HG03103 (cell line): Measurements from ENCODE around the gene NFASC.

Experiments
- ATAC-seq: cut with Tn5 transposase; IDR thresholded peaks from one replicate; pipeline ENCODE4 v1.9.1; 2021; ENCODE audit warnings: low read depth; ENCODE audit not compliant: unreplicated experiment

Gene NFASC

DNA sequence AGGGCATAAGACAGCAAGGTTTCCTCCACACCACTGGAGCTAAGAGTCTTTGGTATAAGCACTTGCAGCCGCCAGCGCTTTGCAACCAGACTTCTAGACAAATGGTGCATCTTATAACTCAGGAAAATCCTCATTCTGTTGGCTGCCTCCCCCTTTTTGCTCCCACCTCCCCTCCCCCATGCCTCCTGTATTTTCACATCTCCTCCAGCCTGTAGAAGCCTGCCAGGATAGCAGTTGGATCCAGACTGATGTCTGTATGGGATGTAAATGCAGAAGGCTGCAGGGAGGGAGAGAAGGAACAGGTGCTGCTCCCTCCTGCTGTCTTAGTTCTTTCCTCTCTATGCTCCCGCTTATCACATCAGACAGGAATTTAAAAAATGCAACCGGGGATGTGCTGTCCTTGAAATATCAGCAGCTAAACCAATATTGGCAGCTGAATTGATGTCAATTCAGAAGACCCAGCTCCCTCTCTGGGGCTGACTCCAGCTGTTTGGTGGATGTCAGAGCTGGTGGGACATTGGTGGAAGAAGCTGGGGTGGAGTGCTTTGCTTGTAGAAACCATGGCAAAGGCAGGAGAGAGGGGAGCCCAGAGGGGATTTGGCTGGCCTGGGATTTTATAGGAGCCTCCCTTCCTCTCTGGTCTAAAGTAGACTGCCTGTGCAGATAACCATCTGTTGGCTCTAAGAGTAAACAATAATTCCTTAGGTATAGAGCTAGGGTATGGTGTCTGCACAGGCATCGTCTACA, 53.5 kb downstream of the NFASC start:
- ATAC-seq, result no peak

DNA sequence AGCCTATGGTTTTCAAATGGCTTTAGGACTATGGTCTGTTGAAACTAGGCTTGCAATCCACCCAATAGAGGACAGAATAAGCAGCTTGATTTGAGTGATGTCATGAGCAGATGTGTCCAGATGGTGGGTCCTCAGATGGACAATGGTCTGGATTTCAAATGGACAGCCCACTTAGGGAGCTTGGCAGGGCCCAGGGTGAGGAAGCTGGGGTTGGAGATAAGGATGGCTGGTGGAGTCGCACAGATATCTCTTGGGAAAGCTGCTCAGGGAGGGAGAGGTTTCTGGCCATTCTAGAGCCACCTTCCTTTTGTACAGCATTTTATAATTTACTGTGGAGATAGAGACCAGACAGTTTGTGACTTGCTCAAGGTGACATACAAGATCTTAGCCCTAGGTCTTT, 55.0 kb downstream of the NFASC start:
- ATAC-seq, result no peak

- no peak for ATAC-seq
These were observed 57.3 kb downstream of the NFASC start for GRCh38 chr1:204927673-204928641.

DNA sequence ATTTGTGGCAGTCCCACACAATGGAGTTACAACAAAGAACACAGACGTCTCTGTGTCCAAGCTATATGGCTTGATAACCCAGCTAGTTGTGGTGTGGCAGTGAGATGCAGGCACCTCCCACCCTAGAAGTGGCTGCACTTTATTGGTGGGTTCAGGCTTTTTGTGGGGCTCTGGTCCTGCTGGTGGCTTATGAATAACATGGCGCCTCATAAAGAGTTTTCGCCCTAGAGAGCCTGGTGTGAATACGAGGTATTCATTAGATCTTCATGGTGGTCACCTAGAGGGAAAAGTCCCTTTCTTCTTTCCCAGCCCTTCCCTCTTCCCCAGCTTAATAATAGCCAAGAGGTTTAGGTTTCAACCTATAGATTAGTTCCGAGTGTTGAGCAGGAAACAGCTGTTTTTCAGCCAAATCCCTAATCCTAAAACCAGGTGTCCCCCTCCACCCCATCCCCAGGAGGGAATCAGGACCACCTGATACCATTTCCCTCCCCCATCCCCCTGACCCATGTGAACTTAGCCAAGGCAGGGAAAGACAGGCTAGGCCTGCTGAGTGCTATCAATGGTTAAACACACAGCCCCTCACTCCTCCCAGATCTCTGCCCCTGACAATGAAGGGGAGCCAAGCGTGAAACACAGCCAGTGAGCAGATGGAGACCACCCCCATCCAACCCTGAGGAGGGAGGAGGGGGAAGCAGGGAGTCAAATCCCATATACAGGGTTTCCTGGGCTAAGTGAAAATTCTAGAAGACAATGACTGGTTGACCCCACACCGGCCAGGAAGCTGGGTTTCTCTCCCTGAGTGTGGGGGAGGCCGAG, 58.2 kb downstream of the NFASC start:
- no peak for ATAC-seq

- ATAC-seq, result no peak
These were observed 59.0 kb downstream of the NFASC start for GRCh38 chr1:204929487-204930154.

- ATAC-seq, result no peak
These were observed 59.5 kb downstream of the NFASC start for GRCh38 chr1:204930155-204930523.

DNA sequence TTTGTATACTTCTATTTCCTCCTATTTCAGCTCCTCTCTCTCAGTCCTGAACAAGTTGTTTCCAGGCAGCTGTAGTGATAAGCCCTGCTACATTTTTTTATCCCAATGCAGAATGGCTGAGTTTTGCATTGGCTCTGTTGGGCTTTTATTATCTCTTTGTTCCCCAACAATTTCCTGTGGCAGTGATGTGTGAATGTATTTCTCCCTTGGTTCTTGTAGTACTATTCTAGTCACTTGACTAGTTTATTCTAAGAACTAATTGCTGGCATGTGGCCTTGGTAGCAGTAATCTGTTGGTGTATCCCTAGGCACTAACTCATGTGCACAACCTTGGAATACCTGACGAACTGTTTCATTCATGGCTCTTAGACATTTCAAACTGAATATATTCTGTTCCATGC, 60.7 kb downstream of the NFASC start:
- no peak for ATAC-seq

GRCh38 chr1:204931768-204932572, 61.3 kb downstream of the NFASC start:
- ATAC-seq, result no peak

DNA sequence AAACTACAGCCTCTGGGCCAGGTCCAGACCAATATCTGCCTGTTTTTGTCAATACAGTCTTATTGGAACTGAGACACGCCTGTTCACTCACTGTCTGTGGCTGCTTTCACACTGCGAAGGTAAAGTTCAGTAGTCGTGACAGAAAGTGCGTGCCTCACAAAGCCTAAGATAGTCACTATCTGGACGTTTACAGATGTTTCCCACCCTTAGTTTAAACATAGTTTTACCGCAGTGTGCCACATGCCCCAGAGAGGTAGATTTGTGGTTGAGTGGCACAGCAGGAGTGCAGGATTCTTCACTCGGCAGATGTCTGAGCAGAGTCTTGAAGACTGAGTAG, 61.9 kb downstream of the NFASC start:
- ATAC-seq, result no peak

DNA sequence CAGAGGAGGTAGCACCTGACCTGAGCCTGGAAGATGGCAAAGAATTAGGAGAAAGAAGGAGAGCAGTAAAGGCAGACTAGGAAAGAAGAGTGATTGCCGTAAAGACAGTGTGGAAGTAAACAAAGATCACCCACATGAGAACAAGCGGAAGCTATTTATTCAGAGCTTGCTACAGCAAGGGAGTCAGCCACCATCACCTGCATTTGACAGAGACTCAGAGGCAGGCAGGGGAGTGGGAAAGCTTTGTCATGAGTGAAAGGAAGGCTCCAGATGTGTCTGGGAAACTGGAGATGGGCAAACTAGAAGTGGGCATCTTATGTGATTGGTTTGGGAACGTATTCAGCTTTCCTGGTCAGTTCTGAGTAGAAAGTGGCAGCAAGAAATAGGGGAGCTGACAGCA, 64.5 kb downstream of the NFASC start:
- ATAC-seq, result no peak

GRCh38 chr1:204936765-204937164, 66.1 kb downstream of the NFASC start:
- ATAC-seq, result no peak

DNA sequence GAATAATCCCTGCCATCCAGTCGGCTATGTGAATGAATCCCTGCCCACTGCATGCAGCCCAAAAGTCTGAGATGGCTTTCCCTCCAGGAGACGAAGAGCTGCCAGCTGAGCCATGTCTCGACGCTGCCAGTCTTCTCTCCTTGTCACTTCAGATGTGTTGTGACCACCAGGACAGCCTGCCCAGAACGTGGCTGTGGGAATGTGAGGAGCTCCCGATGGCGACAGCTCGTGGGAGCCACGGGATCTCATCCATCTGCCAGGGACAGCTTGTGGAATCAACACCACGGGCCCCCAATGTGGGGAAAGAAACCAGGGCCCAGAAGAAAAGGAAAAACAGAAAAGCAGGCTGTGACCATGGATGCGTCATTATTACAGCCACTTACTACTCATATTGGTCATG, 67.2 kb downstream of the NFASC start:
- ATAC-seq, result no peak

DNA sequence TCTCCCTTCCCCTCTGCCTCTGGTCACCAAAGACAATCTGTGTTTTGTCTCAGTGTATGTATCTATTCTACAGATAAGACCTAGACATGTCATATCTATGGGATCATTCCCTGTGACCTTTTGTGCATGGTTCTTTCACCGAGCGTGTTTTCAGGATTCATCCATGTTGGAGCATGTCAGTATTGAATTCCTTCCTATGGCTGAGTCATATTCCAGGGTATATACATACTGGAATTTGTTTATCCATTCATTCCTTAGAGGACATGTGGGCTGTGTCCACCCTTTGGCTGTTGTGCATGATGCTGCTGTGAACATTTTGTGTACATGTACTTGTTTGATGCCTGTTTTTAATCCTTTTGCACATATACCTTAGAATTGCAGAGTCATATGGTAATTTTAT, 69.9 kb downstream of the NFASC start:
- ATAC-seq, result no peak

DNA sequence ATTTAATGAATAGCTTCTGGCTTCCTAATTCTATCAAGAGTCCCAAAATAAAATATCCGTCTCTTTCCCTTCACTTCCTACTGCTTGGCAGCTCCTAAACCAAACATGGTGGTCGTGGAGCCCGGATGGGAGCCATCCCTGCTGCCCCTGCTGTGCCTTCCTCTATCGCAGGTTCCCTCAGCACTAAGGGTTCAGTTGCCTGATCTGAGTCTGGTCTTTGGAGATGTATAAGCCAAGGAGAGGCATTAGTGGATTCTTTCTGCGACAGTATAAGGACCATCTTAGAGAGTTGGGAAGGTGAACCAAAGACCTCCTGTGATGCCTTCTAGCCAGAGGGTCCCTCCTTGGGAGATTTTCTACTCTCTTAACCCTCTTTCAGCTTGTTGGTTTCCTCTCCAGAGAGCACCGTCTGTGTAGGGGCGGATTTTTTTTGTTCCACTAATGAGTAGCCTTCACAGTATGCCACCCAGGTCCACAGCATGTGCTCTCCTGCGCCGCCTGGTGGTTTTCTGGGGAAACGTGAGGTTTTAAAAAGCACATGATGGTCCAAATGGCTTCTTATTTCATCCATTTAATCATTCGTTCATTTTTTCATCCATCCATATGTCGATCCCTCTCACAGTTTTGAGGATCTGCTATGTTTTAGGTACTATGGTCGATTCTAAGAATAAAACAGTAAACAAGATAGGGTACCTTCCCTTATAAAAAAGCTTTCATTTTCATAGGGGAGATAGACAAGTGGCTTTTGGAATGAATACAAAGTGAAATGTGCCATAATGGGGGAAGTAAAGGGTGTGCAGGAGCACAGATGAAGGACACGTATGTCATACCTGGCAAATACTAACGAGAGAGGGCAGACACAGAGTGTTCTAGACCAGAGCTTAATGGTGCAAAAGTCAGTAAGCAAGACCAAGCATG, 71.0 kb downstream of the NFASC start:
- no peak for ATAC-seq

GRCh38 chr1:204943495-204943894, 72.8 kb downstream of the NFASC start:
- no peak for ATAC-seq

DNA sequence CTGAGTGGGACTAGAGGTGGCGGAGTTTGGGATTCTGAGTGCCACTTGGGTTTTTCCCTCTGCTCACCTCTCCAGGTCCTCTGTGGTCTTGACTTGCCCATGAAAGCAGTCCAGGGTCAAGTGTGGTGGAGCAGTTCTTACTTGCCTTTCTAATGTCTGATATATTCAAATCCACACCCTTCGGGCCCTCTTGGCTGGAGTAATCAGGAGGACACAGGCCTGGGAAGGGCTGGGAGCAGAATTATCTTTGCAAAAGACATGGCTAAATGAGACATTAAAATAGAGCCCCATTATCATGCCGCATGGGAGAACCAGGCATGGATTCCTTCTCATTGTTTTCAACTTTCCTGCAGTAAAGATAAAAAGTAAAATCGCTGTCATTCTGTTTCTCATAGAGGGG, 74.0 kb downstream of the NFASC start:
- no peak for ATAC-seq

- ATAC-seq, result no peak
These were observed 74.9 kb downstream of the NFASC start for GRCh38 chr1:204945565-204945977.

GRCh38 chr1:204946640-204947039, 76.0 kb downstream of the NFASC start:
- ATAC-seq, result no peak

- no peak for ATAC-seq
These were observed 76.7 kb downstream of the NFASC start for GRCh38 chr1:204947338-204947737.
